Activated B cell treated with CpG ODN at 0.5 μM for 24 hours (primary cell): Measurements from ENCODE around the gene SORCS1. TPM values are rescaled to one million over a fixed set of nuclear protein-coding genes. Genes with fewer than 3 reads are reported as not detected.

Source experiments
- ATAC-seq: fragments of 200-7000 bp; cut with Tn5 transposase; one replicate; pipeline ENCODE4 v1.10.0; 2021; ENCODE audit warnings: low read depth, mild to moderate bottlenecking, moderate library complexity
- CTCF ChIA-PET: fragments of 350-600 bp; sonication (Branson Sonifier 250); formaldehyde crosslinking; loops from one replicate; lab custom pipeline; 2021; ENCODE audit warnings: antibody characterized with exemption; lab: Charles Lee
- POLR2A ChIA-PET: fragments of 350-600 bp; sonication (Branson Sonifier 250); formaldehyde crosslinking; loops from one replicate; lab custom pipeline; 2021; ENCODE audit warnings: antibody characterized with exemption; lab: Charles Lee
- DNase-seq: peaks from one replicate; pipeline ENCODE4 v3.0.0; 2022
- H3K27ac Mint-ChIP-seq: one replicate; pipeline ENCODE4 v1.8.0; 2020; ENCODE audit warnings: mixed read lengths
- H3K27me3 Mint-ChIP-seq: one replicate; pipeline ENCODE4 v1.8.0; 2021; ENCODE audit warnings: mixed read lengths
- H3K36me3 Mint-ChIP-seq: one replicate; pipeline ENCODE4 v1.8.0; 2021; ENCODE audit warnings: low read depth, mixed read lengths
- H3K4me1 Mint-ChIP-seq: one replicate; pipeline ENCODE4 v1.8.0; 2021; ENCODE audit warnings: mixed read lengths
- H3K4me3 Mint-ChIP-seq: one replicate; pipeline ENCODE4 v1.8.0; 2020; ENCODE audit warnings: mild to moderate bottlenecking, mixed read lengths
- H3K9me3 Mint-ChIP-seq: one replicate; pipeline ENCODE4 v1.8.0; 2020; ENCODE audit warnings: mixed read lengths
- intact Hi-C: fragments of 100-400 bp; cut with micrococcal nuclease; formaldehyde crosslinking; loops from one replicate; pipeline ENCODE4 v1.15.1; 2024
- total RNA-seq: library from RNA; stranded (reverse); gene quantifications from 2 replicates; pipeline ENCODE4 v1.2.3, GENCODE V29; 2022
- TF ChIP-seq, protein P1 (sequence below): fragments of 200-600 bp; IDR thresholded peaks from one replicate; pipeline ENCODE4 v1.8.0; 2022; ENCODE audit warnings: antibody characterized with exemption, mild to moderate bottlenecking

SORCS1 gene
- total RNA-seq, 1 donor from 2014 or later: not detected

DNA sequence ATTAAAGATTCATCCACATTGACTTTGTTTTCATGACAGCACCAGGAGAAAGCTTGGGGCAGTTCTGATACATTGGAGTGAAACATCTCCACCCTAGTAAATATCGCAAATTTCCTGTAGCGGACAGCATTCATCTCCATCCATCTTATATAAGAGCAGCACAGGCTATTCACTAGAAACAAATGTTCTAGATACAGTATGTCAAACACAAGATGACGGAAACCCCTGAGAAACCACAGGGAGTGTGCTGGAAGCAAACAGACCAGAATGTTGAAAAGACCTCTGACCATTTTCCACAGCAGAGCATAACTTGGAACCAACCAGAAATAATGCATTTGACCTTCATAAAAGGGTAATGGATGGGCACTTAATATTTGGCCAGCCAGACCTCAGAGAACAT lies 343.9 kb downstream of the SORCS1 start:
- Mint-ChIP-seq H3K4me3 (no peak overlapping the region), H3K4me1 (no peaks in the 10 kb centered on the region), H3K9me3 (no peaks in the 10 kb centered on the region), H3K27me3 (no peaks in the 10 kb centered on the region), H3K36me3 (no peaks in the 10 kb centered on the region), H3K27ac (no peak overlapping the region)
- intact Hi-C loops: no loop called here
- CTCF ChIA-PET: no interaction called here
- POLR2A ChIA-PET: no interaction called here
- TF ChIP-seq, protein P1, sequence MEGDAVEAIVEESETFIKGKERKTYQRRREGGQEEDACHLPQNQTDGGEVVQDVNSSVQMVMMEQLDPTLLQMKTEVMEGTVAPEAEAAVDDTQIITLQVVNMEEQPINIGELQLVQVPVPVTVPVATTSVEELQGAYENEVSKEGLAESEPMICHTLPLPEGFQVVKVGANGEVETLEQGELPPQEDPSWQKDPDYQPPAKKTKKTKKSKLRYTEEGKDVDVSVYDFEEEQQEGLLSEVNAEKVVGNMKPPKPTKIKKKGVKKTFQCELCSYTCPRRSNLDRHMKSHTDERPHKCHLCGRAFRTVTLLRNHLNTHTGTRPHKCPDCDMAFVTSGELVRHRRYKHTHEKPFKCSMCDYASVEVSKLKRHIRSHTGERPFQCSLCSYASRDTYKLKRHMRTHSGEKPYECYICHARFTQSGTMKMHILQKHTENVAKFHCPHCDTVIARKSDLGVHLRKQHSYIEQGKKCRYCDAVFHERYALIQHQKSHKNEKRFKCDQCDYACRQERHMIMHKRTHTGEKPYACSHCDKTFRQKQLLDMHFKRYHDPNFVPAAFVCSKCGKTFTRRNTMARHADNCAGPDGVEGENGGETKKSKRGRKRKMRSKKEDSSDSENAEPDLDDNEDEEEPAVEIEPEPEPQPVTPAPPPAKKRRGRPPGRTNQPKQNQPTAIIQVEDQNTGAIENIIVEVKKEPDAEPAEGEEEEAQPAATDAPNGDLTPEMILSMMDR: no peak
- DNase-seq (no peak), ATAC-seq (no peak)

DNA sequence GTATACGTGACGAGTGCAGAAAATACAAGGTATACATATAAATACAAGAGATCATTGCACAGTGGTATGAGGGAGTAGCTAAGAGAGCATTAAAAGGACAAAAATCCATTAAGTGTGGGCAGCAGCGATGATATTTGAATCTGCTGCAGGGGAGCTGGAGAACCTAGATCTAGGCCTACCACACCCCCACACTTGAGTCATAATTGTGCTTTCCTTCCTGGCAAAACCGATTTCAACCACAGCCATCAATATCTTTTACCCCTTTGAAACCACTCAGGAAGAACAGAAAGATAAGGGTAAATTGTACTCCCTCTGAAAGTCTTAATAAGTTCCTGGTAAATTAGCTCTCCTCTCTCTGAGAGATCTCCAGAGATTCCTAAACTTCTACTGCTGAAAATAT lies 345.0 kb downstream of the SORCS1 start:
- TF ChIP-seq, protein P1: no peak
- Mint-ChIP-seq H3K36me3 (no peaks in the 10 kb centered on the region), H3K27ac (no peak overlapping the region), H3K9me3 (no peaks in the 10 kb centered on the region), H3K27me3 (no peaks in the 10 kb centered on the region), H3K4me1 (peaks cover 2% of the 10 kb centered on the region), H3K4me3 (no peak overlapping the region)
- DNase-seq (no peak), ATAC-seq (no peak)
- CTCF ChIA-PET: no interaction called here
- POLR2A ChIA-PET: no interaction called here
- intact Hi-C loops: no loop called here

DNA sequence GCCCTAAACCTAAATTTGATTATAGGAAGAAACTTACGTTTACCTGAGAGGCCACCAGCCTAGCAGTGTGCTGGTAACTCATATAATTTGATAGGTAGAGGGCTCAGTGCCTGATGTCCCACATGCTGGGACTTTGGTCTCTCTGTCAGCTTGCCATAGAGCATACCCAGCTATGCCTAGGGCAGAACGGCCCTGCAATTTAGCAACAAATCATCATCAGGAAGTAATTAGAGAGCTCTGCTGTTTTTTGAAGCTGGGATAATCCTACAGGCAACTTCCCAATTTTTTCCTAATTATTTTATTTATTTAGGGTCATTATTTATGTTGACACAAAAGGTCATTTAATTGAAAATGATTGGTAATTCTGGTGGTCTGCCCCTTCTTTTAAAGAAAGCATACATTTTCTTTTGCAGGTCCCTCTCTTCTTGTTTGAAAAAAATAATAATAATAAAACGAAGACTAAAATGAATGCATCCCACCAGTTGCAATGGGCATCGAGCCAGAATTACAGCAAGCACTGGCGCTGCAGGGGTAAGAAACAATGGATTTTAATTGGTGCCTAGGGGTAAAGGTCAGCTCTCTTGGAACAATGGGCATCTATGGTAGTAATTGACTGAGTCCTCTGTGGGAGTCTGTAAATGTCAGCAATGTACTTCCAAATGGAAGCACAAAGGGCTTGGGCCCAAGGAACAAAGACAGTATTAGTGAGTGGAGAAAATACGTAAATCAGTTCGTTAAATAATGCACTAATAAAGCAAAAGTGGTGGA lies 348.0 kb downstream of the SORCS1 start:
- POLR2A ChIA-PET: no interaction called here
- TF ChIP-seq, protein P1: no peak
- Mint-ChIP-seq H3K27ac (no peak overlapping the region), H3K36me3 (no peaks in the 10 kb centered on the region), H3K4me1 (peaks cover 2% of the 10 kb centered on the region), H3K9me3 (no peaks in the 10 kb centered on the region), H3K4me3 (no peak overlapping the region), H3K27me3 (no peaks in the 10 kb centered on the region)
- CTCF ChIA-PET: no interaction called here
- intact Hi-C loops: no loop called here
- no peak for ATAC-seq
- no peak for DNase-seq

DNA sequence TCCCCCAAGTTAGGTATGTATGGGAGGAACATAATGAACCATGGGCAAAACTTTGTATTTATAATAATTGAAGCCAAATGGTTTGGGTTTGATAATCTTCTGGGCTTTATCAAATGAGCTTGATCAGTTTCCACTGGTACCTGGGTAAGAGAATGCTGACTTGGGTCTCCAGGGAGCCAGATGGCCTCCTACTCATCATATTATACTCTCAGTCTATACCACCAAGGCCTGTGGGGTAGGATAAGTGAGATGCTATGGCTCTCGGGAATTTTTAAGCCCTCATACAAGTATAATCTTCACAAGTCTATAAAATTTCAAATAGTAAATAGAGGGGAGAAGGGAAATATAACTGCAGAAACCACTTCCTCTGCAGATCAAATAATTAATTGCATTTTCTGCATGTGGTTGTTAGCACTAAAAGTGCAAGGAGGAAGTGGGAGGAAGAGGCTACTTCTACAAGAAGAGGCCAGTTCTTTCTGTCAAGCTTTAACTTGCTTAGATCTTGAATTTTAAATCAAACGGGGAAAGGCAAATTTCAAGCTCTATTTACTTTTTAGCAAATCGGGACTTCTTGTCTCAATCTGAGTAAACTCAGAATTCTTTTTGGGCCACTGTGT lies 349.0 kb downstream of the SORCS1 start:
- no peak overlapping the region for H3K4me3 Mint-ChIP-seq

DNA sequence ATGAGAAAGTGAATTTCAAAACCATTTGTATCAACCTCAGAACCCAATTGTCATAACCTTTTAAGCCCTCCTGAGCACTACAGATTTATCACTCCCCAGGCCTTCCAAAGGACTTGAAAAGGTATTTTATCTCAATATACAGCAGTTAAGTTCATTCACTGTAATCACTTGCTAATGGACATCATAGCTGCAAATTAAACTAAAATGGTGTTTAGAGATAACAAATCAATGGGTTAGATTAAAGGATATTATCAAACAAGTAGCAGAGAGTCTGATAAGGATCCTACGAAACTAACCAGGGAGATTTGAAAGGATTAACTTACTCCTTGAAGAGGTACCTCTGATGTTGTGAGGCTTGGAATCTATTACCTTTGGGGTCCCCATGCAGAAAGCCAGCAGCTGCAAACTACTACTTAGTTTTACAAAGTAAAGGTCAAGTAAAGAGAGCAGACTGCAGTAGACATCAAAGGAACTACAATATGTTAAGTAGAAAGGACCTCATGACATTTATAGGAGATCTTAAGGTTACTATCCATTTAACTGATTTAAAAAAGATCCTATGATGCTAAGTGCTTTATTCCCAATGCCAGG lies 359.4 kb downstream of the SORCS1 start:
- Mint-ChIP-seq H3K27ac (no peak overlapping the region), H3K27me3 (no peaks in the 10 kb centered on the region), H3K4me1 (no peaks in the 10 kb centered on the region), H3K4me3 (no peak overlapping the region), H3K36me3 (no peaks in the 10 kb centered on the region), H3K9me3 (no peaks in the 10 kb centered on the region)
- intact Hi-C loops: no loop called here
- POLR2A ChIA-PET: no interaction called here
- CTCF ChIA-PET: no interaction called here
- TF ChIP-seq, protein P1: no peak
- DNase-seq (no peak), ATAC-seq (no peak)

More for the DNA sequence above, 349.0 kb downstream of the SORCS1 start:
- TF ChIP-seq, protein P1: no peak
- intact Hi-C loops: no loop called here
- Mint-ChIP-seq H3K4me1 (peaks cover 2% of the 10 kb centered on the region), H3K27ac (no peak overlapping the region), H3K27me3 (no peaks in the 10 kb centered on the region), H3K36me3 (no peaks in the 10 kb centered on the region), H3K9me3 (no peaks in the 10 kb centered on the region)
- ATAC-seq (no peak), DNase-seq (no peak)
- CTCF ChIA-PET: no interaction called here
- POLR2A ChIA-PET: no interaction called here
